Erythroblast (primary cell): ENCODE results near the gene NKAPL.

Source experiments
- GATA1 ChIP-seq: IDR thresholded peaks from 2 replicates; pipeline ENCODE4 v1.6.1; 2011; ENCODE audit warnings: low read depth, mild to moderate bottlenecking, control low read depth, low read length, moderate library complexity
- POLR2A ChIP-seq: IDR thresholded peaks from 2 replicates; pipeline ENCODE4 v1.6.1; 2011; ENCODE audit warnings: mild to moderate bottlenecking, low read length

DNA sequence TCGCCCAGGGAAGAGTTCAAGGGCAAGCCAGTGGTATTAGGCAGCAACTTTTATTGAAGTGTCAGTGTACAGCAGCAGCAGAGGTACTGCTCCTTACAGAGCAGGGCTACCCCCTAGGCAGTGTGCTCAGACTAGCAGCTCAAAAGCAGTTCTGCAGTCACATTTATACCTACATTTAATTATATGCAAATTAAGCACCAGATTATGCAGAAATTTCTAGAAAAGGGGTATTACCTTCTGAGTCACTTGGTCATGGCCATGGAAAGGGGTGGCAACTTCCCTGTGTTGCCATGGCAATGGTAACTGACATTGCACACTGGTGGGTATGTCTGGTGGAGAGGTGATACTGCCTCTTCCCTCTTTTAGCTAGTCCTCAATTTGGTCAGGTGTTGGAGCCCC is 5.0 kb upstream of the NKAPL start:
- TF ChIP-seq POLR2A (no peak), GATA1 (no peak)
